T-helper 2 cell treated with Interferon-gamma antibody and Interleukin-4, amounts not matched to agents 100 ng/mL and 5 ng/mL, for 36 hours (primary cell): ENCODE measurements around the gene NKAIN4. TPM values are rescaled to one million over a fixed set of nuclear protein-coding genes. Genes with fewer than 3 reads are reported as not detected.
"Not testable (repeated sequence)": the region's sequence is repeated elsewhere in the genome, so short reads cannot be mapped to it uniquely, and the experiment has no call there.

Source experiments
- intact Hi-C: fragments of 100-400 bp; cut with micrococcal nuclease; formaldehyde crosslinking; loops from one replicate; pipeline ENCODE4 v1.15.1; 2023
- total RNA-seq: library from RNA; stranded (reverse); gene quantifications from 2 replicates; pipeline ENCODE4 v1.2.3, GENCODE V29; 2022

The NKAIN4 gene
- total RNA-seq, 1 donor from 2014 or later: not detected

DNA sequence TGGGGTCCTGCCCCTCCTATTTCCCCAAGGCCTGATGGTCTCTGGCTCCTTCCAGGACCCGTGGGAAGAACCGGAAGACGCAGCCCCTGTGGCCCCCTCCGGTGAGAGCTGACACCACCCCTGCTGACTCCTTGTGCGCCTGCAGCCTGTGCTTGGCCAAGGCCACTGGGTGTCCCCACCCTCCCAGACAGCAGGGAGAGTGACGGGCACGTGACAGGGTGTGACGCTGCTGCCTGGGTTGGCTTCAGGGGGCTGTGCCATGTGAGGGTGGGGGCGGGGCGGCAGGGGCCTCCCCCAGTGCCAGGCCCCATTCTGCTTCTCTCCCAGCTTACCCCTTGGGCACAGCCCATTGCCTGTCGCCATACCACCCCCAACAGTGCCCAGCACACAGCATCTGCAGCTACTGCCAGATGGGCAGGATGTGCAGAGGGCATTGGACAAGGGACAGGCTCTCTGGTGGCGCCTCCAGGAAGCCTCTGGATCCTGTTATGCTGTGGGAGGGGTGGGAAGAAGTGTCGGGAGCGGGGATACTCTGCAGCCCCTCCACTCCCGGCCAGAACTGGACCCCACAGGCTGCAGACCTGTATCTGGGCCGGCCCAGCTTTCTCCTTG lies 15.6 kb downstream of the NKAIN4 start:
- intact Hi-C loops: no loop called here

DNA sequence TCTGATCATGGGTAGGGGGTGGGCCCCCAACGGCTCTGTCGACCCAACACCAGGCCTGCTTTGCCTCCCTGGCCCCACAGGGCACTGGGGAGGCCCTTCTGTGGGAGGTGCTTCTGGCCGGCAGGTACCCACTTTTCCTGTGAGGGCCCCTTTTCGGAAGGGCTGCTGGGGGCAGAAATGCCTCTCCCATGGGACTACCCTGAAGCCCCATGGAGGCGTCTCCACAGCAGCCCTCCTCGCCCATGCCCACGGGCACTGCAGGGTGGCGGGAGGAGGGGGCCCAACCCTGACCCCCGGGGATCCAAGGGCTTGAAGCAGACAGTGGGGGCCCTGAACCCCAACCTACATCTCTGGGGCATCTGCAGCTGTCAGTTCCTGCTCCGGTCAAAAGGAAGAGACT lies 16.2 kb downstream of the NKAIN4 start:
- intact Hi-C loops: no loop called here

DNA sequence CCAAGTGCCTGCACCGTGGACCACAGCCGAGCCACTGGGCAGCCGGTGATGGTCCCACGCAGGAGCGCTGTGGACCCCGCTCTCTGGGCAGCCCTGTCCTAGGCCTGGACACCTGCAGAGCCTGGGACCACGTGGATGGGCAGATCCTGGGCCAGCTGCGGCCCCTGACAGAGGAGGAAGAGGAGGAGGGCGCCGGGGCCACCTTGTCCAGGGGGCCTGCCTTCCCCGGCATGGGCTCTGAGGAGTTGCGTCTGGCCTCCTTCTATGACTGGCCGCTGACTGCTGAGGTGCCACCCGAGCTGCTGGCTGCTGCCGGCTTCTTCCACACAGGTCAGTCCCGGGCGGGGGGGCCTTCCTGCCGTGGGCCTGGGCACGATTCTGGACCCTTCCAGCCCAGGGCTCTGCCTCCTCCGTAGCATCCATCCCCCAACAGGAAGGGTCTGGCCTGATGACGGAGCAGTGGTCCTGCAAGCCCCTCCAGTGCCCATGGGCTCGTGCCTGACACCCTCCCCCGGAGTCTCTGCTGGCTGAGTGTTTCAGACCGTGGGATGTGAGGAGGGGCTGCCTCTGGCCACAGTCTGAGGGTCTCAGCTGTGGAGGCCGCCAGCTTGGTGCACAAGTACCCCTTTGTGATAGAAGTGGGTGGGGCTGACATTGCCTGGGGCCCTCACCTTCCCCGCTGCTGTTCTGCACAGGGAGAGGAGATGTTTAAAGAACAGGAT lies 18.0 kb downstream of the NKAIN4 start:
- intact Hi-C loops: no loop called here

- intact Hi-C loops: no loop called here
These were observed 18.8 kb downstream of the NKAIN4 start, which contains the start of gene BIRC7 for GRCh38 chr20:63235399-63235983. BIRC7 (plus strand) TSS chr20:63235905; CDS start chr20:63236097, 192 bp downstream.

DNA sequence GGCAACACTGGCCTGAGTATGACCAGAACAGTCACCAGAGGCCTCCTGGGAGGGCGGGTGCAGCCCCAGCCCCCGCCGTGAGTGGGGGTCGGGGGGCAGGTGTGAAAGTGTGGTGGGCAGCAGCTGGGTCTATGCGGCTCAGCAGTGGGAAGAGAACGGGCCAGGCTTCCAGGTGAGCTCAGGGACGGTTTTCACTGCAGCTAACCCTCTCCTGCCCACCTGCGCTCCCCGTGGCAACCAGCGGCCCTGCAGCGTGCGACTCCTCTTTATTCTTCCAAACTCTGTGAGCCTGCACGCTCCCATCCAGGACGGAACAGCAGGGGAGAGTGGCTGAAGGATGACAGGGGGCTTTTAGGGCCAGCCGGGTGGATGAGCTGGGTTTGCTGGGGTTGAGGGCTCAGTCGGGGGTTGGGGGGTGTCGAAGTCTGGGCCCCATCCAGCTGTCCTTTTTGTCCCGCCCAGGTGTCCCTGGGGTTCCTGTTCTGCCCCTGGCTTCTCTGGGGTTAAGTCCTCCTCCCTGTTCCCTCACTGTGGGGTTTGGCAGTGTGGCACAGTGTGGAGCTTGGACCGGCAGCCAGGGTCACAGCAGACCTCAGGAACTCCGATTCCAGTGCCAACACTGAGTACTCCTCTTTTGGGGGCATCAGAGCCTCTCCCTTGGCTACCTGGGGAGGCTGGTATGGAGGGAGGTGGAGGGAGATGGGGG lies 19.4 kb downstream of the NKAIN4 start:
- intact Hi-C loops: no loop called here

GRCh38 chr20:63233924-63234323 lies 20.3 kb downstream of the NKAIN4 start:
- intact Hi-C loops: no loop called here

DNA sequence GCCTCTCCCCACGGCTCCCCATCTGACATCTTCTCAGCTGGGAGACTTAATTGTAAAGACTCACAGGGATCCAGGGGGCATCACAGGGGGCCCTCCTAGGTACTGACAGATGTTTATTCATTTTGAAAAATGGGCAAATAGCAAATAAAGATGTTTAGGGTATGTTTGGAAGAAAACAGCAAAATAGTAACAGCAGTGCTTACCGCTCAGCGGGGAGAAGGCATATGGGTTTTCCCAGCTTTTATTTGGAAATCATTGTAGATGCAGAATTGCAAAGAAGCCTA lies 21.3 kb downstream of the NKAIN4 start:
- intact Hi-C loops: no loop called here

DNA sequence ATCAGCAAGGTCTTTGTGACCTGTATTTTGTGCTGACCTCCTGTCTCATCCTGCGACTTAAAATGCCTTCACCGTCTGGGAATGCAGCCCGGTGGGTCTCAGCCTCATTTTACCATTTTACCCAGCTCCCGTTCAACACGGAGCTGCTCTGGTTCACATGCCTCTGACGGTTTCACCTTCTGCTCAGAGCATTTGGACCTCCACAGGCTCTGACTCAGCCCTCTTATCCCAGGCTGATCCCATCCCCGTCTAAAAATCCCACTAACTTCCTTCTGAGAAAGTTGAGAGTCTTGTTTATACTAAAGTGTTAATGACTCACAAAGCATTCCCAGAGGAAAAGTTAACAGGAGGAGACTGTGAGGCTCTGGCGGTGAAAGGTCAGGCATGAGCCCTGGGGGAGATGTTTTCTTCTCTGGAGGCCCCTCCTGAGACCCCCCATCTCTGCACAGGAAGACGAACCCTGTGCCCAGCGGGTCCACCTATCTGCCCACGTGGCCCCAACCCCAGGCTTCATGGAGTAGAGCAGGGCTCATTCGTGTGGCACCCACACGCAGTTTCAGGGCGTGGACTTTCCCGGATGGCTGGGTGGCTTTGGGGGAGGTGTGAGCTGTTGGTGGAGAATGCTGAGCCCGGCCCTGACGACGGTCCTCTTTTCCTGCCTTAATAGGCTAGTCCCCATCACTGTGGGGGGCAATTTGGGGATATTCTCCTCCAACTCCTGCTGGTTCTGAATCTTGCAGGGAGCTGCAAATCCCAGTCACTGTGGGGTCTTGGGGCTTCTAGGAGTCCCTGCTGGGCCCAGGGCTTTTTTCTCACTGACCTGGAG lies 21.8 kb downstream of the NKAIN4 start:
- intact Hi-C loops: no loop called here

GRCh38 chr20:63230800-63231268 lies 23.4 kb downstream of the NKAIN4 start:
- intact Hi-C loops: no loop called here

DNA sequence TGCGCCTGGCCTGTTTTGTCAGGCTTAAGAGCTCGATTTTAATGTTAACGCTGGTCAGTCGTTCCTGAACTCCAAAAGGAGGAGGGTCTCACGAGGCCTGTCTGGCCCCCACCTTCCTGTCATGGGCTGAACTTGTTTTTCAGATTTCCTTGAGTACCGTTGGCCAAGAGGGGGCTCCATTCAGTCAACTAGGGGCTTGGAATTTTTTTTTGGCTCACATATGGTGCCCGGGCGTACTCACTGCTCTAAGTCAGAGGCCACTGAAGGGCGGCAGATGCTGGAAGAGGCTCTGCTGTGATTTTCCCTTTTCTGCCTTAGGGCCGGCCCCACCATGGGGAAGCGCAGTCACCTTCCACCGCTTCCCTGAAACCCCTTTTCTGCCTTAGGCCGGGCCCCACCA lies 25.5 kb downstream of the NKAIN4 start:
- intact Hi-C loops: no loop called here

GRCh38 chr20:63227260-63227659 lies 27.0 kb downstream of the NKAIN4 start:
- intact Hi-C loops: no loop called here

- intact Hi-C loops: no loop called here
These were observed 28.0 kb downstream of the NKAIN4 start for GRCh38 chr20:63226042-63226943.

GRCh38 chr20:63225082-63225454 lies 29.2 kb downstream of the NKAIN4 start:
- intact Hi-C loops: no loop called here

GRCh38 chr20:63224412-63225081 lies 29.7 kb downstream of the NKAIN4 start:
- intact Hi-C loops: no loop called here

GRCh38 chr20:63223826-63224207 lies 30.4 kb downstream of the NKAIN4 start:
- intact Hi-C loops: loop anchor here (1.0 kb wide), 1 partner anchor 67 kb away; no protein-coding TSS in a partner anchor

DNA sequence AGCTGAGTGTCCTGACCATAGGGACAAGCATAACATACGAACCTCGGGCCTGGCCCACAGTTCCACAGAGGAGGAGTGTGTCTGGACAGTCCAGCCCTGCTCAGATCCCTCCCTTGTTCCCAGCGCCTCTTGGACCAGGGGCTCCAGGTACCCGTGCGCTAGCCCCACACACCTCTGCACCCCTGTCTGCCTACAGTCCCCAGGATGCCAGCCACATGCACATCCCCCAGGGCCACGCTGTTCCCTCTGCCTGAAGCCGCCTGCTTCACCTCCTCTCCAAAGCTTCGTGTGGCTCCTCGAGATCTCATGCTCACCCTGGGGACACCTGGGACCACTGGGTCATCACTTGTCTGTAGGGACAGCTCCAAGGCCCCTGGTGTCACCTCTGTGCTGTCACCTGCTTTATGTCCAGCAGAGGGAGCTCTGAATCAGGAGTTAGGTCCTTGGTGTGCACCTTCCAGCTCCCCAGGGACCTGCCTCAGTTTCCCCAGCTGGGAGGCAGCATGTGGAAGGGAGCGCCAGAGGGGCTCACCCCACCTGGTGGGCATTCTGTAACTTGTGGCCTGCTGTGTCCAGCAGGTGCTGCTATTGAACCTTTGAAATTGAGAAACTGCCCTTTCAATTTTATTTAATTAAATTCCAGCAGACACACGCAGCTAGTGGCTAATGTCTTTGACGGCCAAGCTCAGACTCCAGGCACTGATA lies 31.0 kb downstream of the NKAIN4 start:
- intact Hi-C loops: loop anchor here (1.0 kb wide), 1 partner anchor 68 kb away; no protein-coding TSS in a partner anchor

- intact Hi-C loops: no loop called here
These were observed 31.7 kb downstream of the NKAIN4 start for GRCh38 chr20:63222541-63222940.

GRCh38 chr20:63221400-63222053 lies 32.7 kb downstream of the NKAIN4 start:
- intact Hi-C loops: not testable (repeated sequence)
